ENCODE measurements around the gene MPPED1. TPM values are rescaled to one million over a fixed set of nuclear protein-coding genes. Genes with fewer than 3 reads are reported as not detected.

The MPPED1 gene
- total RNA-seq, 1 donor from 2014 or later, result not detected

DNA sequence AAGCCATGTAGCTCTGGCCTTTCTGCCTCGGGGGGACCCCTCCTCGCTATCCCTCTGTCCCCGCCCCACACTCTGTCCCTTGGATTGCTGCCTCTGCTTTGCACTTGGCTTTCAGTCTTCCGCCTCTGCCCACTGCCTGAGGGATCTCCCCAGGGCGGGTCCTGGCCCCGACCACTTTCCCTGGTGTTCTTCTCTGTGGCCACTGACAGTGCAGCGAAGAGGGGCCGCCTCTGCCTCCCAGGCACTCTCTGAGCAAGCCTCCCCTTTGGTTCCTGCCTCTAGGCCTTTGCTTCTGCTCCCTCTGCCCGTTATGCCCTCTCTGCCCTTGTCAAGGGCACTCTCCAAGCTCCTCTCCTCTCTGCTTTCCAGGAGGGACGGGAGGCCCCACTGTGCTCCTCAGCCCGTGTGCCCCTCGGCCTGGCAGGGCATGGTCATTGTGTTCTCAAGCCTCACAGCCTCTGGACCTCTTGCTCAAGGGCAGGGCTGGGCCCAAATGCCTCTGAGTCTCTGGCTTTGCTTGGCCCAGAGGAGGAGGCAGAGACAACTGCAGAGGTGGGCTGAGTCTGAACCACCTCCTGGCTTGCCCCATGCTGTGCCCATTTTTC, 5.5 kb upstream of the MPPED1 start:
- H3K27me3 Mint-ChIP-seq (ENCODE audit: low read depth), result peaks cover 49% of the 10 kb centered on the region
- H3K36me3 Mint-ChIP-seq (ENCODE audit: low read depth), result no peaks in the 10 kb centered on the region
- no peaks in the 10 kb centered on the region for H3K9me3 Mint-ChIP-seq (ENCODE audit: low read depth)
- no peak overlapping the region for H3K27ac Mint-ChIP-seq (ENCODE audit: unreplicated experiment)
- H3K4me1 Mint-ChIP-seq (ENCODE audit: low read depth), result no peaks in the 10 kb centered on the region
- no peak overlapping the region for H3K4me3 Mint-ChIP-seq (ENCODE audit: unreplicated experiment)
- no peak for TF ChIP-seq CTCF (IDR thresholded peaks at IDR 0.05)
- no peak for DNase-seq (ENCODE audit: low spot score)

DNA sequence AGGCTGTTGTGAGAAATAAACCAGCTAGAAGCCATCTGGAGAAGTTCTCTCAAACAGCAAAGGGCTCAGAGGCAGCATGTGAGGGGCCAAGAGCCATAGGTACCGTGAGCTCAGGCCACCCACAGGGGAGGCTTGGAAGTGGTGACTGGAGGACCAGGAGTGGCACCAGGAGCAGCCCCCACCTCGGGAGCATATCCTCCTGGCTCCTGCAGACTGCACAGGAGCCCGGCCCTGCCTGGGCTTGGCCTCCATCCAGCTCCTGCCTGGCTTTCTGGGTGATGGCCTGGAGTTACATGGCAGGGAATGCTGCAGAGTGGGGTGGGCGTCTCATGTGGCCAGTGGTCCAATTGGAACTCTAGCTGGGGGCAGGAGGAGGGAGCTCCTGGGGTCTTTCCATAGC, 4.2 kb upstream of the MPPED1 start:
- Mint-ChIP-seq H3K4me3 (ENCODE audit: unreplicated experiment) (no peak overlapping the region), H3K36me3 (ENCODE audit: low read depth) (no peaks in the 10 kb centered on the region), H3K27ac (ENCODE audit: unreplicated experiment) (no peak overlapping the region), H3K9me3 (ENCODE audit: low read depth) (no peaks in the 10 kb centered on the region), H3K4me1 (ENCODE audit: low read depth) (peaks cover 3% of the 10 kb centered on the region), H3K27me3 (ENCODE audit: low read depth) (peaks cover 42% of the 10 kb centered on the region)
- DNase-seq (ENCODE audit: low spot score), result peak; percentile 75
- no peak for TF ChIP-seq CTCF (IDR thresholded peaks at IDR 0.05)

DNA sequence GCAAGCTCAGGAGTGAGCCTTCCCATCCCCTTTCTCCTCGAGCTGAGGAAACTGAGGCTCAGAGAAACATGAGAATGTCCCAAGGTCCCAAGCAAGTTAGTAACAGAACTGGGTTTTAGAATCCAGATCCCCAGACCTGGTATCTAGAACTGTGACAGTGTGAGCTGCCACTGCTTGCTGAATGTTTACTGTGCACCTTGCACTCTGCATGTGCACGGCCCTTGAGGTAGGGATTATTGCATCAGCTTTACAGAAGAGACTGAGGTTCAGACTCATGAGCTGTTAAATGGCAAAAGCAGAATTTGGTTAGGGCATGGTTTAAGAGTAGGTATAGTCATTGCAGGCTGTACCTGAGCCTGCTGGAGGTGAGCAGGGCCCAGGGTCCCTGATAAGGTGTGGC, 3.8 kb upstream of the MPPED1 start:
- DNase-seq (ENCODE audit: low spot score), result no peak
- Mint-ChIP-seq H3K36me3 (ENCODE audit: low read depth) (no peaks in the 10 kb centered on the region), H3K27ac (ENCODE audit: unreplicated experiment) (no peak overlapping the region), H3K4me3 (ENCODE audit: unreplicated experiment) (no peak overlapping the region), H3K27me3 (ENCODE audit: low read depth) (peaks cover 45% of the 10 kb centered on the region), H3K9me3 (ENCODE audit: low read depth) (no peaks in the 10 kb centered on the region), H3K4me1 (ENCODE audit: low read depth) (peaks cover 4% of the 10 kb centered on the region)
- no peak for TF ChIP-seq CTCF (IDR thresholded peaks at IDR 0.05)

- H3K4me1 Mint-ChIP-seq (ENCODE audit: low read depth), result peaks cover 4% of the 10 kb centered on the region
- H3K4me3 Mint-ChIP-seq (ENCODE audit: unreplicated experiment), result no peak overlapping the region
- no peak for DNase-seq (ENCODE audit: low spot score)
- no peaks in the 10 kb centered on the region for H3K9me3 Mint-ChIP-seq (ENCODE audit: low read depth)
- H3K36me3 Mint-ChIP-seq (ENCODE audit: low read depth), result no peaks in the 10 kb centered on the region
- H3K27ac Mint-ChIP-seq (ENCODE audit: unreplicated experiment), result no peak overlapping the region
- TF ChIP-seq CTCF (IDR thresholded peaks at IDR 0.05), result no peak
- peaks cover 51% of the 10 kb centered on the region for H3K27me3 Mint-ChIP-seq (ENCODE audit: low read depth)
Observed at GRCh38 chr22:43409046-43409445, 2.8 kb upstream of the MPPED1 start.

DNA sequence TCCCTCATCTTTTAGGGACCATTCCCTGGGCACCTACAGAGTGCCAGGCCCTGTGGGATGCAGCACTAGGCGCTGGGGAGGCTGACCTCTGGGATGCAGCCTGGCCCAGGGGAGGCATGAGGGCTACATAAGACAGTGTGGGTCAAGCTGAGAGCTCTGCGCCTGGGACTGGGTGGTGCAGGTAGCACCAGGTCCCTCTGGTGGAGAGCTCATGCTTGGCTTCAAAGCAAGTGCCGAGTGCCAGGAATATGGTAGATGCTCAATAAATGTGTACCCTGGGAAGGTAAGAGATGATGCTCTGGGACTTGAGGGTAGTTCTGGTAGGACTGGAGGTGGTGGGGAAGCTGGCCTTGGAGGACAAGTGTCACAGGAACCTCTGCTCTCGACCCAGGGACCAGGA, 2.0 kb upstream of the MPPED1 start:
- no peak overlapping the region for H3K4me3 Mint-ChIP-seq (ENCODE audit: unreplicated experiment)

More for the DNA sequence above, 2.0 kb upstream of the MPPED1 start:
- Mint-ChIP-seq H3K4me1 (ENCODE audit: low read depth) (peaks cover 4% of the 10 kb centered on the region), H3K9me3 (ENCODE audit: low read depth) (no peaks in the 10 kb centered on the region), H3K36me3 (ENCODE audit: low read depth) (no peaks in the 10 kb centered on the region), H3K27me3 (ENCODE audit: low read depth) (peaks cover 54% of the 10 kb centered on the region), H3K27ac (ENCODE audit: unreplicated experiment) (no peak overlapping the region)
- no peak for TF ChIP-seq CTCF (IDR thresholded peaks at IDR 0.05)
- no peak for DNase-seq (ENCODE audit: low spot score)

All from chondrocyte (in vitro differentiated cells).